ENCODE data around the gene F2.

Gene F2

DNA sequence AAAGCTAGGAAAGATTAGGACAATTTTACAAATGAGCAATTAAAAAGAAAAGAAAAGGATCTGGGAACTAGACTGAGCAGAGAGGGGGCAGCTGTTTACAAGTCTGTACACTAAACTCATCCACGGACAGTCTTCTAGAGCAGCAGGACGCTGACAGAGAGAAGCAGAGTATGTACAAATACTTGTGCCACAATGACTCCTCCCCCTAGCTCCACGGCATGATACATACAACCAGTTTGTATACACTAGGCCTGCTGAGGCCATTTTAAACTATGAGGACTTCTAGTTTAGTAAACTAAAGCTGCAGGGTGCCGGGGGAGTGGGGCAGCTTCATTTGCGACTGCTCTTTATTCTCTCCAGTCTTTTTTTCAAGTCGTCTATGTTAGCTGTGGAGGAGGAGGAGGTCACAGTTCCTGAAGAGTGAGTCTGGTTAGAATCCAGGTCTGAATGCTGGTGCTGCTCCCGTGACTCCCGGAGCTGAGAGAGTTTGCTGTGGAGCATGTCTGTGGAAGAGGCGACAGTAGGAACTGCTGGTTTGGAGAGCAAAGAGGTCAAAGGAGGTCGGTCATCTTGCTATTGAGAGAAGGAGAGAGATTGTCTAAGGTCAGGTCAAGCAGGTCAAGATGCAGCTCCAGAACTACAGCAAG is 24.8 kb downstream of the F2 start:
- FAIRE-seq, result no peak

DNA sequence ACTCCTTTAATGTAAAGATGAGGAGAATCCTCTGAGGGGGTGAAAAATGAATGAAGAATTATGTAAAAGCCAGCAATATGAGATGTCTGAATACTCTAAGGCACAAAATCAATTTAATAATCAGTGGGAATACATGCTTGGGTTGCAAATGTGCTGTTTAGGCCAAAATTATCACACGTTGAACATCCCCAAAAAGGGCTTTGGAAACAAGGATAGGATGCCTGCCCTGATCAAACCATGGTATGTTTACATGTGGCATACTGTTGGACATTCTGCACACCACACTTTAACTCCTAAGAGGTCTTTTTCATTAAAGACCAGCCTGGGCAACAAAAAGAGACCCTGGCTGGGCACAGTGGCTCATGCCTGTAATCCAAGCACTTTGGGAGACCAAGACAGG is 26.3 kb downstream of the F2 start:
- no peak for FAIRE-seq

DNA sequence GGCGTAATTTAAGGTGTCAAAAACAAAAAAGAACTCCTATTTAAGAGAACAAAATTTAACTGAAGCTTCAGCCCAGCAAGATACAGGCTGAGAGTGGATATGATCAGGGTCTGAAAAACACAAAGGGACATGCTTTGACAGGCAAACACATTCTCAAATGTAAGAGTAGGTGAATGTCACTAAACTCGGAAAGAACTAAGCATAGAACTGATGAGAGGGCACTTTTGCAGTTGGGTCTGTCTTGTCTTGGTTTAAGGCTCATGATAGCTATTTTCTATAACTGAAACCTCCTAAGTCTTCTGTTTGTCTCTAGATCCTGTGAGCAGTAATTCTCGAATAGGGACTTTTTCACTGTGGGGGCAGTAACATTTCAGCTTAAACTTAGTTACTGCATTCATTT is 27.0 kb downstream of the F2 start:
- no peak for FAIRE-seq

DNA sequence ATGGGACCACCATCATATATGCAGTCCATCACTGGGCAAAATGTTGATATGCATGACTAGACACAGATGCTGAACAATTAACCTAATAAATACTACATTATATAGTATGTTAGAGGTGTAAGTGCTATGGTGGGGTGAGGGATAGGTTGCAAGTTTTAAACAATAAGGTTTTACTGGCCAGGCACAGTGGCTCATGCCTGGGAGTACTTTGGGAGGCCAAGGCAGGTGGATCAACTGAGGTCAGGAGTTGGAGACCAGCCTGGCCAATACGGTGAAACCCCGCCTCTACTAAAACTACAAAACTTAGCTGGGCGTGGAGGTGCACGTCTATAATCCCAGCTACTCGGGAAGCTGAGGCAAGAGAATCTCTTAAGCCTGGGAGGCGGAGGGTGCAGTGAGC is 28.1 kb downstream of the F2 start:
- FAIRE-seq, result no peak

DNA sequence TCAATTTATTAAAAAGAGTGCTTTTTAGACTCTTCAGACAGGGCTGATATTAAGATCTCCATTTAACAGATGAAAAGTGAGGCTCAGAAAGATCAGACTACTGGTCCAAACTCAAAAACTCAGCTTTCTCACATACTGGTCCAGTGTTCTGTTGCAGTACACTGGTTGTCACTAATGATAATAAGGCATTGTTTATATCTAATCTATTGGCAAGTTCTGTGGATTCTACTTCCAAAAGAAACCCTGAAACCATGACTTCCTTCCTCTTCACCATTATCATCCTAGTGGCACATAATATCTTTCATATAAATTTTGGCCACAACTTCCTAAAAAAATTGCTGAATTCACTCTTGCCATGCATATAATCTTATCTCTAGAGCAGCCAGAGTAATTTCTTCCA is 36.9 kb downstream of the F2 start:
- FAIRE-seq, result no peak

DNA sequence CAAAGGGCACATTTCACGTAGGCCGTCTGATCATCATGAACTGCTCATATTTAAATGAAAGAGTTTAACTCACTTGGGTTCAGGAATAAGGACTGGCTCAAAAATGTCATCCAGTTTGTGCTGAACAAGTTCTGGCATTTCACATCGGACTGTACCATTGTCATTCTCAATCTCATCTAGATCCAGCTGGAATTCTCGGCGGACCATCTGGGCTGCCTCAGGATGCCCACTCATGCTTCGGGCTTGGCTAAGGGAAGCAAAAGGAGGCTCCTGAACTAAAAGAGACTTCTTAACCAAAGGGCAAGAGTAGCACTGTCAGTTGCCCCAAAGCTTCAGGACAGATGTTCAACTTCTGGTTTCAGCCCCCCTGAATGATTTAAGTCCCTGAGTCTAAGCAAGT is 40.2 kb downstream of the F2 start:
- no peak for FAIRE-seq

- FAIRE-seq, result no peak
Observed at GRCh38 chr11:46760429-46761128, 41.6 kb downstream of the F2 start.

DNA sequence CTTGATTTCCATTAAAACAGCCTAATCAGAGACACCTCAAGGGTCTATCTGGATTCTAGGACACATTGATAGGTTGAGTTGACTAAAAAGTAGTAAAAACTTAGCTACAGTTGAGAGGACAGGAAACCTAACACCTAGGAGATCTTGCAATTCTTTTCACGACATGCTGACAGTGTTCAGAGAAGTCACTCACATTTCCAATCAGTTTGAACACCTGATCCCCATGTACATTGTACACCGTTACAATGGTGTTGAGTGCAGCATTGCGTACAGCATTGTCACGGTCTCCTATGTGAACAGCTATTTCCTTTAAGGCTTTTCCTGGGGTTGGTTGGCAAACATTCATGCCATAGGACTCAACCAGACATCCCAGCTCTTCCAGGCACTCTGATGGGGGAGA is 42.8 kb downstream of the F2 start:
- no peak for FAIRE-seq

DNA sequence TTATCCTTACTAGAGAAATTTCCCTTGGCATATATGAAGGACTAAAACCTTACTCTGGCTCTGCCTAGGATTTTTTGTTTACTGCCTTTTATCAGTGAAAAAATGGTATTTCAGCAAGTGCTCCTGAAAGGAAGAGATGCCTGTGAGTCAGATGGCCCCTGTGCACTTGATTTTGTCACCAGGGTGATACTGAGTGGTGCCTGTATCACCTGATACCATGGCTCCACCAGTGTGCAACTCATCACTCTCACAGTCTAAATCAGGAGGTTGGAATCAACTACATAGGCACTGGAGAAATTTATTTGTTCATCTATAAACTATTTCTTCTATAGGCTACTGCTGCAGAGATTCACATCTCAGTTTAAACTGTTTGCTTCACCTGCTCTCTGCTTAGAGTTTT is 43.2 kb downstream of the F2 start:
- no peak for FAIRE-seq

DNA sequence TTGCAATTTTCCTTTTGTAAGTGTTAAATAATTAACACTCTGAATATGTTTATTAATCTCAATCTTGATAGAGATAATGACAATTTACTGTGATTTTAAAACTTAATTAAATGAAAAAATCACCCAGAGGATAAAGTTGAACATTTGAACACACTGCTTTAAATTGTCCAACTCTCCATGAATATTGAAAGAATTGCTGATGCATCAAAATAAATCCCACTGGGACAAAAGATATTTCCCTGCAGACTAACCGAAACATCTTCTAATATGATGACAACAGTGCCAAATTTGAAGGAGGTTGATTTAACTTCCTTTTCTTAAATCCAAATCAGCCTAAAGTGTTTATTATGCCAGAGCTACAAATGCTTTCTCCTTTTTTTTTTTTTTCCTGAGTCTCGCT is 47.6 kb downstream of the F2 start:
- peak; percentile 61 for FAIRE-seq

GRCh38 chr11:46769636-46770221 is 50.7 kb downstream of the F2 start:
- no peak for FAIRE-seq

DNA sequence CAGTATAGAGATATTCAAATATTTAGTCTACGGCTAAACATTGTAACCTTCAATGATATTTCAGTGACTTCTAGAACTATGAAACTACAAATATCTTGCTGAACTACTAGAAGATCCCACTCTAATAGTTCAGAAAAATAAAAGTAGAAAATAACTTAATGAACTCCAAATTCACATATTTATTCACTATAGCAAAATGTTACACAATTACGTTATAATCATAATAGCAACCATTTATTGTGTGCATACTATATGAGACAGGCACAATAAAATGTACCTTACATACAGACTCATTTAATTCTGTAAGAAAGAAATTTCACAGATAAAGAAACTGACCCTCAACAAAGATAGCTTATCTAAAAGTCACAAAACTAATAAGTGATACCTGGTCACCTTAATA is 57.9 kb downstream of the F2 start:
- FAIRE-seq, result no peak

GRCh38 chr11:46778416-46778815 is 59.4 kb downstream of the F2 start:
- FAIRE-seq, result no peak

Measured in islet of Langerhans (tissue), 1 donor.